GM19397 (cell line): ENCODE data around the gene D2HGDH.
"Not testable (repeated sequence)": the region's sequence is repeated elsewhere in the genome, so short reads cannot be mapped to it uniquely, and the experiment has no call there.

Experiments used
- ATAC-seq: cut with Tn5 transposase; IDR thresholded peaks from one replicate; pipeline ENCODE4 v1.9.1; 2021; ENCODE audit warnings: mild to moderate bottlenecking, moderate library complexity; ENCODE audit not compliant: unreplicated experiment

D2HGDH gene

GRCh38 chr2:241817126-241817820, 82.8 kb downstream of the D2HGDH start:
- ATAC-seq: no peak

DNA sequence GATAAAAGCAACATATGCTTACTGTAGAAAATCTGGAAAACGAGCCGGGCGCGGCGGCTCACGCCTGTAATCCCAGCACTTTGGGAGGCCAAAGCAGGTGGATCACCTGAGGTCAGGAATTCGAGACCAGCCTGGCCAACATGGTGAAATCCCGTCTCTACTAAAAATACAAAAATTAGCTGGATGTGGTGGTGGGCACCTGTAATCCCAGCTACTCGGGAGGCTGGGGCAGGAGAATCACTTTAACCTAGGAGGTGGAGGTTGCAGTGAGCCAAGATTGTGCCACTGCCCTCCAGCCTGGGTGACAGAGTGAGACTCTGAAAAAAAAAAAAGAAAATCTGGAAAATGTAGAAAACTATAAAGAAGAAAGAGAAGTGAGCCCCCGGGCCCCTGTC, 83.4 kb downstream of the D2HGDH start:
- not testable (repeated sequence) for ATAC-seq
